Activated T-cell treated with anti-CD3 and anti-CD28 coated beads for 1 hour (primary cell): ENCODE data around the gene TRPV5.
"Not testable (repeated sequence)": the region's sequence is repeated elsewhere in the genome, so short reads cannot be mapped to it uniquely, and the experiment has no call there.

Experiments
- DNase-seq: peaks from one replicate; pipeline ENCODE4 v3.0.0-alpha.2; 2020; ENCODE audit warnings: low read depth

TRPV5 gene

GRCh38 chr7:142933624-142934023 is at the start of gene TRPV5:
TSS of gene TRPV5 (minus strand) at chr7:142933746. CDS start at chr7:142933459, 287 bp downstream.
- no peak for DNase-seq

GRCh38 chr7:142978402-142978801 is 44.9 kb upstream of the TRPV5 start:
- DNase-seq, result not testable (repeated sequence)

GRCh38 chr7:142974626-142975025 is 41.1 kb upstream of the TRPV5 start:
- no peak for DNase-seq

GRCh38 chr7:142969183-142969582 is 35.6 kb upstream of the TRPV5 start:
- DNase-seq, result no peak

GRCh38 chr7:142968229-142968628 is 34.7 kb upstream of the TRPV5 start:
- no peak for DNase-seq

- no peak for DNase-seq
Observed at GRCh38 chr7:142964502-142965246, 31.1 kb upstream of the TRPV5 start.

GRCh38 chr7:142963993-142964392 is 30.4 kb upstream of the TRPV5 start:
- no peak for DNase-seq

GRCh38 chr7:142962991-142963390 is 29.4 kb upstream of the TRPV5 start:
- DNase-seq, result no peak

- no peak for DNase-seq
Observed at GRCh38 chr7:142961973-142962926, 28.7 kb upstream of the TRPV5 start, which contains the start of gene KEL. TSS of gene KEL (minus strand) at chr7:142962363. CDS start at chr7:142962206, 157 bp downstream.

GRCh38 chr7:142961595-142961972 is 28.0 kb upstream of the TRPV5 start:
- DNase-seq, result no peak

- no peak for DNase-seq
Observed at GRCh38 chr7:142960955-142961512, 27.5 kb upstream of the TRPV5 start.

- DNase-seq, result no peak
Observed at GRCh38 chr7:142959202-142959601, 25.7 kb upstream of the TRPV5 start.

- no peak for DNase-seq
Observed at GRCh38 chr7:142957723-142958122, 24.2 kb upstream of the TRPV5 start.

- DNase-seq, result no peak
Observed at GRCh38 chr7:142956951-142957623, 23.5 kb upstream of the TRPV5 start.

GRCh38 chr7:142954680-142955268 is 21.2 kb upstream of the TRPV5 start:
- DNase-seq, result no peak

GRCh38 chr7:142950235-142950634 is 16.7 kb upstream of the TRPV5 start:
- no peak for DNase-seq

- DNase-seq, result no peak
Observed at GRCh38 chr7:142948603-142949002, 15.1 kb upstream of the TRPV5 start.

GRCh38 chr7:142945001-142945400 is 11.5 kb upstream of the TRPV5 start:
- no peak for DNase-seq

GRCh38 chr7:142943706-142944268 is 10.2 kb upstream of the TRPV5 start:
- DNase-seq, result no peak

- DNase-seq, result no peak
Observed at GRCh38 chr7:142942746-142943145, 9.2 kb upstream of the TRPV5 start.

GRCh38 chr7:142941541-142941940 is 8.0 kb upstream of the TRPV5 start:
- no peak for DNase-seq
